ENCODE data around the gene SLC4A3.

DNA sequence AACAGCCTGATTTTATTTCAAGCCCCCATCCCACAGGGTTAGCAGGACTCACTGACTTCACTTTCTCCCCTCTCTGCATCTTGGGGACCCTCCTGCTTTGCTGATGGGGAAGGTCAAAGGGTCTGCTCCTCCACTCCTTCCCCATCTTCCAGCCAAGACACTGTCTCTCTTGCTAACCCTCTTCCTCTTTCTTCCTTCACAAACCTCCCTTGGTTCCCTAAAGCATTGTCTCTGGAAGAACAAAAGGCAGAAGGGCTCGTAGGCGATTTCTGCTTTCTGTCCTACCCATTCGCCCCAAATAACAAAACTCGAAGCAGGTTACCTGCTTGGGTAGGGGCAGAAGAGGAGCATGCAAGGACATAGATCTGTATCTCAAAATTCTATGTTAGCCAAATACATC, 5.5 kb upstream of the SLC4A3 start:
- TF ChIP-seq, protein P1, sequence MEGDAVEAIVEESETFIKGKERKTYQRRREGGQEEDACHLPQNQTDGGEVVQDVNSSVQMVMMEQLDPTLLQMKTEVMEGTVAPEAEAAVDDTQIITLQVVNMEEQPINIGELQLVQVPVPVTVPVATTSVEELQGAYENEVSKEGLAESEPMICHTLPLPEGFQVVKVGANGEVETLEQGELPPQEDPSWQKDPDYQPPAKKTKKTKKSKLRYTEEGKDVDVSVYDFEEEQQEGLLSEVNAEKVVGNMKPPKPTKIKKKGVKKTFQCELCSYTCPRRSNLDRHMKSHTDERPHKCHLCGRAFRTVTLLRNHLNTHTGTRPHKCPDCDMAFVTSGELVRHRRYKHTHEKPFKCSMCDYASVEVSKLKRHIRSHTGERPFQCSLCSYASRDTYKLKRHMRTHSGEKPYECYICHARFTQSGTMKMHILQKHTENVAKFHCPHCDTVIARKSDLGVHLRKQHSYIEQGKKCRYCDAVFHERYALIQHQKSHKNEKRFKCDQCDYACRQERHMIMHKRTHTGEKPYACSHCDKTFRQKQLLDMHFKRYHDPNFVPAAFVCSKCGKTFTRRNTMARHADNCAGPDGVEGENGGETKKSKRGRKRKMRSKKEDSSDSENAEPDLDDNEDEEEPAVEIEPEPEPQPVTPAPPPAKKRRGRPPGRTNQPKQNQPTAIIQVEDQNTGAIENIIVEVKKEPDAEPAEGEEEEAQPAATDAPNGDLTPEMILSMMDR (IDR thresholded peaks at IDR 0.05; ENCODE audit: borderline replicate concordance, extremely low read depth, low read length, poor library complexity, severe bottlenecking): no peak
- no peak for TF ChIP-seq EZH2 (IDR thresholded peaks at IDR 0.05; ENCODE audit: borderline replicate concordance, low read depth, low read length, severe bottlenecking)

Measured in DND-41 (cell line).